Gastrocnemius medialis (tissue), 4 donors: ENCODE data around the gene REEP1.

Source experiments
- POLR2A ChIP-seq, 2 donors: fragments of 450-650 bp; IDR thresholded peaks; one replicate each; pipeline ENCODE4 v1.6.1; 2017; ENCODE audit warnings: antibody characterized with exemption in 2 of 2, mild to moderate bottlenecking in 2 of 2, moderate library complexity in 2 of 2
- TF ChIP-seq, protein P1 (sequence below), 5 experiments: fragments of 450-650 bp in 3 of 5; fragments of 200-600 bp in 2 of 5; sonication (generic) in 2 of 5; IDR thresholded peaks in 4 of 5; conservative IDR thresholded peaks in 1 of 5; 1 replicate in 4 of 5; 2 replicates in 1 of 5; pipeline ENCODE4 v1.5.1; 2016 to 2019; ENCODE audit warnings: antibody characterized with exemption in 5 of 5, mild to moderate bottlenecking in 3 of 5, moderate library complexity in 3 of 5

DNA sequence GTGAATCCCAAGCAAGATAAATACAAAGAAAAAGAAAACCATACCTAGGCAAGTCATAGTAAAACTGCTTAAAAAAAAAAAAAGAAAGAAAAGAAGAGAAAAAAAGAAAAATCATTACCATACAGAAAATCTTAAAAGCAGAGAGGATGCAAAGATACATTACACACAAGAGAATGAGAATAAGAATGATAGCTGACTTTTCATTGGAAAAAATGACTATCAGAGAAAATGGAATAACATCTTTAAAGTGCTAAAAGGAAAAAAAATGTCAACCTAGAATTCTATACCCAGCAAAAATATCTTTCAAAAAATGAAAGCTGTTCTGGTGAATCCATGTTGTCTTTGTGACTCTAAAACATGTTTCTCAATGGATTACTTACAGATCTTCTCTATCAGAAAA lies 66.2 kb downstream of the REEP1 start:
- TF ChIP-seq, protein P1, sequence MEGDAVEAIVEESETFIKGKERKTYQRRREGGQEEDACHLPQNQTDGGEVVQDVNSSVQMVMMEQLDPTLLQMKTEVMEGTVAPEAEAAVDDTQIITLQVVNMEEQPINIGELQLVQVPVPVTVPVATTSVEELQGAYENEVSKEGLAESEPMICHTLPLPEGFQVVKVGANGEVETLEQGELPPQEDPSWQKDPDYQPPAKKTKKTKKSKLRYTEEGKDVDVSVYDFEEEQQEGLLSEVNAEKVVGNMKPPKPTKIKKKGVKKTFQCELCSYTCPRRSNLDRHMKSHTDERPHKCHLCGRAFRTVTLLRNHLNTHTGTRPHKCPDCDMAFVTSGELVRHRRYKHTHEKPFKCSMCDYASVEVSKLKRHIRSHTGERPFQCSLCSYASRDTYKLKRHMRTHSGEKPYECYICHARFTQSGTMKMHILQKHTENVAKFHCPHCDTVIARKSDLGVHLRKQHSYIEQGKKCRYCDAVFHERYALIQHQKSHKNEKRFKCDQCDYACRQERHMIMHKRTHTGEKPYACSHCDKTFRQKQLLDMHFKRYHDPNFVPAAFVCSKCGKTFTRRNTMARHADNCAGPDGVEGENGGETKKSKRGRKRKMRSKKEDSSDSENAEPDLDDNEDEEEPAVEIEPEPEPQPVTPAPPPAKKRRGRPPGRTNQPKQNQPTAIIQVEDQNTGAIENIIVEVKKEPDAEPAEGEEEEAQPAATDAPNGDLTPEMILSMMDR (IDR thresholded peaks at IDR 0.05 in 4 of 5, conservative IDR thresholded peaks at IDR 0.05 in 1 of 5), result no peak
- no peak for TF ChIP-seq POLR2A (IDR thresholded peaks at IDR 0.05)
